K562 (cell line): Measurements from ENCODE around the gene OR8B4. TPM values are rescaled to one million over a fixed set of nuclear protein-coding genes. Genes with fewer than 3 reads are reported as not detected.

Experiments used
- RREB1 ChIP-seq: fragments of 250-450 bp; sonication (Bioruptor Pico); IDR thresholded peaks from 2 replicates; pipeline ENCODE4 v1.4.0; 2020
- STAG1 ChIP-seq: sonication (generic); formaldehyde crosslinking; IDR thresholded peaks from 2 replicates; pipeline ENCODE4 v1.5.0; 2020; ENCODE audit warnings: missing genetic modification reagents, borderline replicate concordance
- ZBTB1 ChIP-seq: sonication (generic); formaldehyde crosslinking; IDR thresholded peaks from 2 replicates; pipeline ENCODE4 v1.8.1; 2023; ENCODE audit warnings: missing genetic modification reagents, low read depth, mild to moderate bottlenecking, borderline replicate concordance
- ZNF395 ChIP-seq: fragments of 200-800 bp; sonication (Bioruptor generic); IDR thresholded peaks from 2 replicates; pipeline ENCODE4 v1.6.1; 2017; ENCODE audit warnings: missing genetic modification characterization, missing compliant biosample characterization
- polyA plus RNA-seq, 8 experiments: library from polyadenylated mRNA; depleted of rRNA in 4 of 8; stranded (reverse) in 5 of 8; unstranded in 3 of 8; fragments of >200 nt; fragmentation: Nextera tagmentation in 2 of 8; fragmentation: Illumina TruSeq in 1 of 8; extraction: Ambion mirVana in 2 of 8; extraction: Trizol in 1 of 8; gene quantifications; 2 replicates each; pipeline versions ENCODE4 v1.2.1 to v1.2.3, GENCODE V29; 2011 to 2014; ENCODE audit warnings: inconsistent platforms in 1 of 8, missing spikeins in 1 of 8
- total RNA-seq, 7 experiments: library from RNA; depleted of rRNA in 6 of 7; stranded (reverse); fragments of >200 nt in 6 of 7; fragmentation: Illumina TruSeq in 2 of 7; extraction: Trizol in 2 of 7; gene quantifications; 2 replicates each; pipeline versions ENCODE4 v1.2.1 to v1.2.3, GENCODE V29; 2011 to 2021; ENCODE audit warnings: low replicate concordance in 1 of 7

The OR8B4 gene
- total and polyA plus RNA-seq, 9 of the 15 experiments (the other 6 are each of a cell fraction or from before 2014, with no cell fraction given) = not detected

DNA sequence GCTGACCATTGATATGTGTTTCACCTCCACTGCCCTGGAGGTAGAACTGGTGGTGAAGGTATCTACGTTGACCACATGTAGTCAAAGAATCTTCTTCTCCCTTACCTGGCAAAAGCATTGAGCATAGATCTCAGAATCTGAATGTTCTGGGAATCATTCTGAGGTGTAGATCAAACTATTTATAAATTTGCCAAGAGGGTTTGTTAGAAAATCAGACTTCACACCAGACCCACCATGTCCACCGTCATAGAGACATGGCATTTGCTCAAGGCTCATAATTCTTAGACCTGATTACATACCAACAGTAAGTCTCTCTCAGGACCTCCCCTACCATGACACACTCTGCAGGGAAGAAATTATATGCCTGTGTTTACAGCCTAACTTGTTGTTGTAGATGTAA is 40.3 kb downstream of the OR8B4 start, which contains the start of gene OR8B2 (continued):
- TF ChIP-seq RREB1 (CRISPR knock-in tag) = no peak
- TF ChIP-seq ZNF395 (CRISPR knock-in tag) = no peak
- no peak for TF ChIP-seq STAG1 (CRISPR knock-in tag)
- no peak for TF ChIP-seq ZBTB1 (CRISPR knock-in tag)
